NT2/D1 (cell line): ENCODE data around the gene GLIS2.

Source experiments
- SUZ12 ChIP-seq: IDR thresholded peaks from 2 replicates; pipeline ENCODE4 v1.6.1; 2011; ENCODE audit not compliant: insufficient read length, insufficient read depth; ENCODE audit errors: extremely low read depth
- YY1 ChIP-seq: IDR thresholded peaks from 2 replicates; pipeline ENCODE4 v1.6.1; 2011; ENCODE audit not compliant: insufficient read length, insufficient read depth
- ZNF274 ChIP-seq: IDR thresholded peaks from 2 replicates; pipeline ENCODE4 v1.6.1; 2011; ENCODE audit warnings: mild to moderate bottlenecking, low read depth, low read length

- TF ChIP-seq ZNF274, result no peak
- no peak for TF ChIP-seq SUZ12
- no peak for TF ChIP-seq YY1
Measured at GRCh38 chr16:4298761-4299522, 16.9 kb upstream of the GLIS2 start.
